CD4-positive, alpha-beta T cell treated with Interleukin-15 for 1 hour (primary cell): ENCODE data around the gene FGD3.

Source experiments
- DNase-seq: peaks from one replicate; pipeline ENCODE4 v3.0.0-alpha.2; 2020

Gene FGD3

DNA sequence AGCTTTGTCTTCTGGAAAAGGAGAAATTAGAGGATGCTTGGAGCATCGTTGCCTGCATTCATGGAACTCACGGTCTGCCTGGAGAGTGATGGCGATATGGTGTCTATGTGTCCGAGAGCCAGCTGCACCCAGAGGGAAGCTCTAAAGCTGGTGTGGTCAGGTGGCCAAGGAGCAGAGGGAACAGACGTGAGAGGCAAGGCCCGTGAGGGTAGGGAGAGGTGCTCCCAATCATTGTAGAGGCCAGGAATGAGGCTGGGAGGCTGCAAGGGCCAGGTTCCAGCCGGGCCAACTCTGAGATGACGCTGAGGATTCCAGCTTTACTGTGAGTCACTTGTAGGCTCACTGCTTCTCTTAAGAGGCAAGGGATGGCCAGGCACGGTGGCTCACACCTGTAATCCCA is 7.6 kb downstream of the FGD3 start:
- no peak for DNase-seq

- no peak for DNase-seq
Observed at GRCh38 chr9:92960561-92961290, 13.4 kb downstream of the FGD3 start.

DNA sequence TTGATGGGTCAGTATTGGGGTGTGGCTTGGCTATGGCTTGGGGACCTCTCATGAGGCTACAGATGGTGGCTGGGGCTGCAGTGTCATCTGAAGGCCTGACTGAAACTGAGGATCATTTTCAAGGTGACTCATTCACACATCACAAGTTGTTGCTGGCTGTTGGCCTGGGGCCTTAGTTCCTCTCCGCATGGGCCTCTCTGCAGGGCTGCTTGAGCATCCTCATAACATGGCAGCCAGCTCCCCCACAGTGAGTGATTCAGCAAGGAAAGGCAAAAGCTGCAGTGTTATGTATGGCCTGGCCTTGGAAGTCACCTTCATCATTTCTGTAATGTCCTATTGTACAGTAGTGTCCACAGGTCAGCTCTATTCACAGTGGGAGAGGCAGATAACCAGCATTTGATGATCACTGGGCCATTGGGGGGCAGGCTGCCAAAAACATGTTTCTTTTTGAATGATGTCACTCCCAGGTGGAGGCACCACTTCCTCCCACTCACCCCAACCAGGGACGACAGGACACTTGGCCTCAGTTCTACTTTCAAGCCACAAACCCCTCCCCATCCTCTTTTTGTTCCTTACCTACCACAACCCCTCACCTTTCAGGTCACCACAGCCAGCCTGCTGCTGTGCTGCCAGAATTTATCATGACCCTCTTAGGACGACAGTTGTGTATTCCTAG is 14.4 kb downstream of the FGD3 start:
- no peak for DNase-seq

GRCh38 chr9:92962303-92962649 is 15.0 kb downstream of the FGD3 start:
- DNase-seq, result no peak

DNA sequence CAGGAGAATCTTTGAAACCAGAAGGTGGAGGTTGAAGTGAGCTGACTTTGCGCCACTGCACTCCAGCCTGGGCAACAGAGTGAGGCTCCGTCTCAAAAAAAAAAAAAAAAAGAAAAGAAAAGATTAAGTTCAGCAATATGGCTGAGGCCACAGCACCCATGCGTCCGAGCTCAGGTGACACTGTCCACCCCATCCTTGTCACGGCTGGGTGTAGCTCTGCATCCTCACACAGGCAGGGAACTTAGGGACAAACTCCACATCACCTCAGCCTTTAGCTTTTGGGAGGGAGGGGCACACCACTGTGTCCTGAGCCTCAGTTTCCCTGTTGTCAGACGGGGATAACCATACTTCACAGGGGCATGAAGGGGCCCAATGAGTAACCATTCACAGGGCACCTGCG is 15.5 kb downstream of the FGD3 start:
- no peak for DNase-seq

DNA sequence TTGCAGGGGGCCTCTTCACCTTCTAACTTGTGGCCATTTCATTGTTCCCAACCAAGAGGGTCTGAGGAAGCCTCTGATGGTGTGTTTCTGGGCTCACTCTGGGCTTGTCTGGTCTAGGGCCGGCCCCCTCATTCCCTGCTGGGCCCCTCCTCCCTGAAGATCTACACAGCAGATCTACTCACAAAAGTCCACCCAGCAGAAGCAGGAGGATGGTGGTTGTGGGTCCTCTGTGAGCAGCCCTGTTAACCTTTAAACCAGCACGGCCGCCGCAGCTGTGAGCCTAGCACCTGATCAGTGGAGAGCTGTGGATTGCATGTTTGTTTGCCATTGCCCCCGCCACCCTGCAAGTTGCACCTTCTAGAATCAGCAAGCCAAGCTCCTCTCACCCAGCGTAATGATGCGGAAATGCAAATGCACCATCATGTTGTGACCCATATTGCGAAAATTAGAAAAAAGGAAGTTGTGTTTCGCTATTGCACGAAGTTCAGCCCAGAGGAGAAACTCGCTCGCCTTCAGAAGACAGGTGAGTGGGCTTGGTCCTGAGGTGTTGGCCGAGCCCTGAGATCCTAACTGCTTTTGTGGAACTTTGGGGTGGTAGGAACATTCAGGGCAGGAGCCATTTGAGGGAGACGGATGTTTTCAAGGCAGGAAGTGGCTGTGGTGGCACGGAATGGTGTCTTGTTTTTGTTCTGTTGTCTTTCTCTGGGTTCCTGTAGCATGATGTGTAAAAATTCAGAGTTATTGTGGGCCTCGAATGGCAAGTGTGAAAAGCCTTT is 16.7 kb downstream of the FGD3 start:
- DNase-seq, result peak; percentile 77

DNA sequence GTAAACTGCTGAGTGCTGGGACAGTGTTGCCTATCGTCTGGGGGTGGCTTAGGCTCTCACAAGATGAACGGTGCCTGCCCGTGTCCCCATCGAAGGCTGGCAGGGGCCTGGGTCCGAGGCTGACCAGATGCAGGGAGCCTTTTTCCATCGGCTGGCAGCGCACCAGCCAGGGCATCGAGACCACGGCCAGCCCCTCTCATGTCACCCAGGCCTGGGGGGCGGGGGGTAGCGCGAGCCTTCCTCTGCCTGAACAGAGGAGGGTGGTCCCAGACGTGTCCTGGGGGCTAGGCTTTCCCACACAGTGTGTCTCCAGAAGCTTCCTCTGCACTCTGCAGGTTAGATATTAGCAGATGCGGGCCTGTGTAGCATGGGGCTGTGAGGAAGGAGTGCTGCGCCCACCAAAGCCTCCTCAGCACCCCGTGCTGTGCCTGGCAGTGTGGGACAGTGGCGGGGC is 17.3 kb downstream of the FGD3 start:
- no peak for DNase-seq

- peak; percentile 56 for DNase-seq
Observed at GRCh38 chr9:92965061-92965758, 17.9 kb downstream of the FGD3 start.

- no peak for DNase-seq
Observed at GRCh38 chr9:92965759-92966517, 18.6 kb downstream of the FGD3 start.

- no peak for DNase-seq
Observed at GRCh38 chr9:92966518-92966800, 19.1 kb downstream of the FGD3 start.

- no peak for DNase-seq
Observed at GRCh38 chr9:92968081-92968480, 20.8 kb downstream of the FGD3 start.

- DNase-seq, result no peak
Observed at GRCh38 chr9:92969516-92970466, 22.5 kb downstream of the FGD3 start.

GRCh38 chr9:92970467-92970923 is 23.2 kb downstream of the FGD3 start:
- no peak for DNase-seq

GRCh38 chr9:92971121-92971520 is 23.8 kb downstream of the FGD3 start:
- no peak for DNase-seq

- no peak for DNase-seq
Observed at GRCh38 chr9:92971776-92972175, 24.5 kb downstream of the FGD3 start.

DNA sequence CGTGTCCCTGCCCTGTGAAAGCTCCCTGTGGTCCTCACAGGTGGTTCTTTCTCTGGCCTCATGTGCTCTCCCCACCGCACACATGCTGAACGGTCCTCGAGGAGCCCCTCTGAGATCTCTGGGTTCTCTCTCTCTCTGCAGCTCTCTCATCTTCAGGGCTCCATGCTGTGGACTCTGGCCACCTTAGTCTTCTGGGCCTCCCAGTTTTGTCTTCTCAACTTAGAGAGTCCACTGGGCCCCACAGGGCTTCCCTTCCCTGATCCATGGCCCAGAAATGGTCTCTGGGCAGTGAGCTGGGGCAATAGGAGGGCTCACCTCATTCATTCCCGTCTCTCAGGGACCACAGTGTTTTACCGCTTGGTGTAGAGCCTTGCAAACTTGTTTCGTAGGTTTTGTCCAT is 26.4 kb downstream of the FGD3 start:
- no peak for DNase-seq

DNA sequence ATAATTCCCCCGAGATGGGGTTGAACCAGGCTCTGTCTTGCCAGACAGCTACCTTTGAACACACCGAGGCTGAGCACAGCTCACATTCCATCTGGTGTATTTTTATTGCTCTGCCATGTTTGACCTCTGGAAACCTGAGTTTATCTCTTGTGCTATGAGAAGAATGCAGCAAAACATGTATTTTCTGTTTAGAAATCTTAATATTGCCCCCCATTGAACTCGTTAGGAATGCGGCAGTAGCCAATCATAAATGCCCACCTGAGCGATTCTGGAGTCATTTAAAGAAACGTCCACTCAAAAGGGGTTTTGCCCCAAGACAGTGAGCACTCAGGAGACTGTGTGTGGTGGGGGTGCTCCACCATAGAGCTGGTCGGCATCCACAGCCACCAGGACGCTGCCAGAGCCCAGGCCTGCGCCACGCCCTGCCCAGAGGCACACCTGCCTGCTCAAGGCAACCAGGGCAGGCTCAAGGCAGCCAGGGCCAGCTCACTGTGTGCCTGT is 26.9 kb downstream of the FGD3 start:
- DNase-seq, result no peak

DNA sequence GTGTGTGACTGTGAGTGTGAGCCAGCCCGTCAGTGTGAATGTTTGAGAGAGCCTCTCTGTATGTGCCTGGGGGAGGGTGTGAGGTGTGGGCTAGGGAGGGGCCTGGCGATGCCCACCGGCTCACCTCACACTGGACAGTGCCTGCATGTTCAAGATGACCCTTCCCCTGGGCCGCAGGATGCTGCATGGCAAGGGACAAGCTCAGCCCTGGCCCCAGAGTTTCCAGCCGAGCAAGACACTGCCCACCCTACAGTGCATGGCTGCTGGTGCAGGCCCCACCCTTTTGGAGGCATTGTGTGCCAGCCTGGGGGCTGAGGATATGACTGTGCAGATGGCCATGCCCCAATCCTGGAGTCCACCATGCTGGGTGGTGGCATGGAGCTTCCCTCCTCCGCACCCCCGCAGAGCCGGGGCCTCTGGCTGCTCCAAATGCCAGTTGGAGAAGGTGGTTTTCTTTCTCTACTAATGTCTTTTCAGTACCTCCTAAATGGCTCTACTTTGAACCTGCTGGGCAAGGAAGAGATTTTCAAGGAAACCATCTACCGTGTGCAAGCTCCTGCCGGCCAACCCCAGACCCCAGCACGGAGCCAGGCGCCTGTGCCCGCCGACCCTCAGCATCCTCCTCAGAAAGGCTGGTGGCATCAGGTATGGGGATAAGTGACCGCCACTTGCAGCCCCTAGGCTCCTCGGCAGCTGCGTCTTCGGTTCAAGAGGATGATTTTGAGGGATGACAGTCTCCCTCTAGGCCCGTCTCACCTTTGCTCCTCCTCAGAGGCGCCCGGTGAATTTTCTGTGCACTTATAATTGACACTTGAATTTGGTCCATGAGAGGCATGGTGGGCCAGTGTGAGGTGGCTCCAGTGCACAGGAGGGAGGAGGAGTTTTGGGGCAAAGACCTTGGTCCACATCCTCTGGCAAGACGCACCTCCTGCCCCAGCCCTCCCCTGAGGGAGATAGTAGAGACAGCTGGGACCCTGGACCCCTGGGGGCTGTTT is 27.7 kb downstream of the FGD3 start:
- DNase-seq, result no peak

DNA sequence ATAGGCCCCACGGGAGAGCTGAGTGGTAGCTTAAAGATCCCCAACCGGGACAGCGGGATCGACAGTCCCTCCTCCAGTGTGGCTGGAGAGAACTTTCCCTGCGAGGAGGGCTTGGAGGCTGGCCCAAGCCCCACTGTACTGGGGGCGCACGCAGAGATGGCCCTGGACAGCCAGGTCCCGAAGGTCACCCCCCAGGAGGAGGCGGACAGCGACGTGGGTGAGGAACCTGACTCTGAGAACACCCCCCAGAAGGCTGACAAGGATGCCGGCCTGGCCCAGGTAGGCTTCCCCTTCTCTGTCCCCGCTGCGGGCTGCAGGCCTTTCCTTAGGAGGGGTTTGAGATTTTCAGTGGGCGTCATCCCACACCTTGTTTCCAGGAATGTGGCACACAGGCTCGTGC is 29.1 kb downstream of the FGD3 start:
- no peak for DNase-seq

- DNase-seq, result no peak
Observed at GRCh38 chr9:92977279-92977678, 30.0 kb downstream of the FGD3 start.
